LNCaP clone FGC (cell line): Measurements from ENCODE around the gene AKR1C3.
"Not testable (repeated sequence)": the region's sequence is repeated elsewhere in the genome, so short reads cannot be mapped to it uniquely, and the experiment has no call there.

ENCODE experiments used
- DNase-seq: peaks from one replicate; pipeline ENCODE4 v3.0.0-alpha.2; 2011; ENCODE audit warnings: low read depth
- H3K4me3 ChIP-seq: 2 replicates; pipeline ENCODE4 v1.5.1; 2011; ENCODE audit warnings: mild to moderate bottlenecking, low read depth, low read length, control low read depth
- CTCF ChIP-seq: IDR thresholded peaks from 2 replicates; pipeline ENCODE4 v1.5.1; 2012; ENCODE audit warnings: mild to moderate bottlenecking; ENCODE audit not compliant: control insufficient read depth, insufficient read depth; ENCODE audit errors: extremely low read depth

The AKR1C3 gene

GRCh38 chr10:5105626-5106025 lies 11.4 kb downstream of the AKR1C3 start:
- no peak overlapping the region for H3K4me3 ChIP-seq
- no peak for TF ChIP-seq CTCF
- no peak for DNase-seq

DNA sequence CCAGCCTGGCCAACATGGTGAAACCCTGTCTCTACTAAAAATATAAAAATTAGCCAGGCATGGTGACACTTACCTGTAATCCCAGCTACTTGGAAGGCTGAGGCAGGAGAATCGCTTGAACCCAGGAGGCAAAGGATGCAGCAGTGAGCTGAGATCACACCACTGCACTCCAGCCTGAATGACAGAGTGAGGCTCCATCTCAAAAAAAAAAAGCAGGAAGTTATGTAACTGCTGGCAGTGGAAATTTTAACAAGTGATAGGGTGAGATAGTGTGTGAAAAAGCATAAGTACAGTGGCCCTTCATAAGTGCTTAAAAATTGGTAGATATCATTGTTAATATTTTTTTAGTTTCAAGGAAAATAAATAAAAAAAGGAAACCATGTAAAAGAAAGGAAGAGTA lies 12.3 kb downstream of the AKR1C3 start:
- no peak overlapping the region for H3K4me3 ChIP-seq
- TF ChIP-seq CTCF: no peak
- DNase-seq: no peak

GRCh38 chr10:5107860-5108526 lies 13.8 kb downstream of the AKR1C3 start:
- no peak for DNase-seq
- H3K4me3 ChIP-seq: no peak overlapping the region
- TF ChIP-seq CTCF: no peak

DNA sequence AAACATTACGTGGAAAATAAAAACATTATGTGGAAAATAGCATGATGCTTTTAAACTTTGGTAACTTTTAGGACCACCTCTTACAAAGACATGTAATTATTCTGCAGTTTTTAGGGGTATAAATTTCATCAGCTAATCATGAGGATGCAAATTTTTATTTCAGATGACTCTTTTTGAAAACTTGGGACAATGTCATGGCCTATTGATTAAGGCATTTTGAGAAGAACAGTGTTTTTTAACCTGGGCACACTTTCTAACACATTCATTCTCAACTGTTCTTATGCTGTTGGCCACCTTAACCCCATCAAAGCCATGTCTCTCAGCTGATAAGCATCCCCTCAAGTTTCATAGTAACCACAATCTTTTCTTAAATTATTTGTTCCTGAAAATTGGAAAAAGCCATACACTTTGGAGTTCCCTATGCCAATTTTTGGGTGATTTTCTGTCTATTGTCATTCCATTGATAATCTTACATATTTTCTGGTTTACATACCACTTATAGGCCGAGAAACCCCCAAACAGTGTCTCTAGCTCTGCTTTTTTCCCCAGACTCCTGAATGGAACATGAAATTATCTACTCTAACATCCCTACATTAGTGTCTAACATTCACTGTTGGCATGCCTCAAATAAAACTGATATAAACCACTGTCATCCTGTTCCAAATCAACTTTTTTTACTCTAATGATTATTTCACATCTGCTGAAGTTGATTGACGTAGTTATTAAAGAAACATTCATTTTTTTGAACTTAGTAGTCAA lies 14.6 kb downstream of the AKR1C3 start:
- no peak for TF ChIP-seq CTCF
- H3K4me3 ChIP-seq: no peak overlapping the region
- no peak for DNase-seq

GRCh38 chr10:5109861-5110260 lies 15.6 kb downstream of the AKR1C3 start:
- H3K4me3 ChIP-seq, DNase-seq: not testable (repeated sequence)

- no peak for DNase-seq
- TF ChIP-seq CTCF: no peak
- no peak overlapping the region for H3K4me3 ChIP-seq
These were observed 22.4 kb downstream of the AKR1C3 start for GRCh38 chr10:5116621-5117020.

GRCh38 chr10:5117026-5117425 lies 22.8 kb downstream of the AKR1C3 start:
- no peak overlapping the region for H3K4me3 ChIP-seq
- TF ChIP-seq CTCF: no peak
- no peak for DNase-seq

DNA sequence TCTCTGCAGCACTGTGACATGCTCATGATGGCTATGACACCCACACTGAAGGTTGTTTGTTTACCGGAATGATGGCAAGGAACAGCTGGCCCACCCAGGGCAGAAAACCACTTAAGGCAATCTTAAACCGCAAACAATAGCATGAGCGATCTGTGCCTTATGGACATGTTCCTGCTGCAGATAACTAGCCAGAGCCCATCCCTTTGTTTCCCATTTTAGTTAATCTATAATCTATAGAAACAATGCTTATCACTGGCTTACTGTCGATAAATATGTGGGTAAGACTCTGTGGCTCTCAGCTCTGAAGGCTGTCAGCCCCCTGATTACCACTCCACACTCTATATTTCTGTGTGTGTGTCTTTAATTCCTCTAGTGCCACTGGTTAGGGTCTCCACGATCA lies 25.8 kb downstream of the AKR1C3 start:
- DNase-seq, H3K4me3 ChIP-seq: not testable (repeated sequence)
